Choroid plexus epithelial cell (primary cell): ENCODE results near the gene KHK.
A peak's percentile ranks its signal among the peaks of the same experiment; 100 is the strongest.

Experiments used
- DNase-seq: peaks from one replicate; pipeline ENCODE4 v3.0.0-alpha.2; 2010; ENCODE audit warnings: low read depth
- H3K4me3 ChIP-seq: 2 replicates; pipeline ENCODE4 v1.5.1; 2011; ENCODE audit warnings: low read depth, mild to moderate bottlenecking, control low read depth, low read length, moderate library complexity
- CTCF ChIP-seq: conservative IDR thresholded peaks from 2 replicates; pipeline ENCODE4 v1.5.1; 2011; ENCODE audit warnings: low read depth, mild to moderate bottlenecking, control low read depth, inconsistent platforms, low read length, moderate library complexity

The KHK gene

GRCh38 chr2:27134781-27135477 is 48.4 kb downstream of the KHK start:
- no peak for TF ChIP-seq CTCF
- DNase-seq, result no peak
- H3K4me3 ChIP-seq, result peak overlapping the region; percentile 22

- DNase-seq, result no peak
- TF ChIP-seq CTCF, result no peak
- no peak overlapping the region for H3K4me3 ChIP-seq
These were observed 48.9 kb downstream of the KHK start for GRCh38 chr2:27135478-27135955.

DNA sequence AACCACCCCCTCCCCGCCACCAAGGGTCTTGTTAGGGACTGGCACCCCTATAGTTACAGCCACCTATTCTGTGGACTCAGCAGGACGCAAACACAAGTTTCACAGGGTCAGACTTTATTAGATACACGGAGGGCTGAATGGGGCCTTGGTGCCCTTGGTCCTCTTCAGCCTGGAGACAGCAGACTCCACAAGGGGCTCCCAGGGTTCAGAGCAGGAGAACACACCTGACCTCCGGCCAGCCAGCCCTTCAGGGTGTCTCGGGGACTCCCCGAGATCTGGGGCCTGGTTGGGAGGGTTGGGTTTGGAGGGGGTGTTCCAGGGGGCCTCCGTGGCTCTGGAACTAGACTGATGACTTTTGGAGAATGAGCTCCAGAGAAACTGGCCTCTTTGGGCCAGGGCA is 50.2 kb downstream of the KHK start:
- DNase-seq, result no peak
- no peak for TF ChIP-seq CTCF
- no peak overlapping the region for H3K4me3 ChIP-seq

DNA sequence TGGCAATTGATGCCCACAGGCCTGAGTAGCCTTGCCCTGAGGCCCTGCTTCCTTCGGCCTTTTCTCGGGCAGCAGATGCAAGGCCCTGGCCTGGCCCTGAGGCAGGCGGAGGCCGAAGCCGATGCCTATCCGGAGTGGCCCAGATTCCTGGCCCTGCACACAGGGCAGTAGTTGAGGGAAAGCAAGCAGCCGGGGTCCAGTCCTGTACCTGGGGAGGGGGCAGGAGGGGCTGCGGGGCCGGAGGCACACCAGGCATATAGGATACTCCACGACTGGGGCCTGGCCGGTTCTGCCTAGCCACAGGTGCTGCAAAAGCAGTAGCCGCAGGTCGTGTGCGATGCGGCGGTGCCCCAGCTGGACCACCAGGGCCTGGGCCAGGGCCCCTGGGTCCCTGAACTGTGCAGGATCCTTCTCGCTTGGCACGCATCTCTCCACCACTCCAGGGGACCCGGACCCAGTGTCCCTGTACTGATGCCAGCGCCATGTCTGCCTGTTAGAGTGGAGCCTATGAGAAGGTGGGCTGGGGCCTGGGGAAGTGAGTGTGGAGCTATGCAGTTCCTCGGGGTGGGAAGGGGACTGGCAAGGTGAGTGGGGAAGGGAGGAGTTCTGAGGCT is 50.9 kb downstream of the KHK start:
- no peak for DNase-seq
- TF ChIP-seq CTCF, result no peak
- H3K4me3 ChIP-seq, result no peak overlapping the region

DNA sequence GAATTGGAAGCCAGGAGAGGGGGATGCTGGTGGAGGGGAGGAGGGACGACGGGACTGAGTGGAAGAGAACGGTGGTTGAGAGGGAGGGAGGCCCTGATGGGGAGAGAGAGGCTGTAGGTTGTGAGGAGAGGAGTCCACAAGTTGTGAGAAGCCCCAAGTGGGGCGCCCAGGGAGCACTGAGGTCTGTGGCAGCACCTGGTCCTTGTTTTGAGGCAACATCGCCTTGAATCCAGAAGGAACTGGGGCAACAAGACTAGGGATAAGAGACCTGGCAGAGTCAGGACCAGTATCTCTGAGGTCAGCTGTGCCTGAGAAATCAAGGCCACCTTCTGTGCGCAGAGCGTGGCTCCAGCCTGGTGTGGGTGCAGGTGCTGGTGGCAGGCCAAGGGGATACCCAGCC is 51.5 kb downstream of the KHK start:
- no peak for DNase-seq
- H3K4me3 ChIP-seq, result no peak overlapping the region
- no peak for TF ChIP-seq CTCF

- DNase-seq, result no peak
- TF ChIP-seq CTCF, result no peak
- no peak within 1 kb of the TSS for H3K4me3 ChIP-seq
These were observed 52.7 kb downstream of the KHK start, which contains the start of gene PRR30 for GRCh38 chr2:27139310-27139709. TSS of gene PRR30 (minus strand) at chr2:27139410. CDS start at chr2:27138329, 1,081 bp downstream.

- no peak overlapping the region for H3K4me3 ChIP-seq
- no peak for TF ChIP-seq CTCF
- no peak for DNase-seq
These were observed 56.7 kb downstream of the KHK start for GRCh38 chr2:27143285-27143684.
